ENCODE data around the gene TRIM15. TPM values are rescaled to one million over a fixed set of nuclear protein-coding genes. Genes with fewer than 3 reads are reported as not detected.

Gene TRIM15
- total RNA-seq, 1 experiment from 2014 or later, result 0.20 TPM

DNA sequence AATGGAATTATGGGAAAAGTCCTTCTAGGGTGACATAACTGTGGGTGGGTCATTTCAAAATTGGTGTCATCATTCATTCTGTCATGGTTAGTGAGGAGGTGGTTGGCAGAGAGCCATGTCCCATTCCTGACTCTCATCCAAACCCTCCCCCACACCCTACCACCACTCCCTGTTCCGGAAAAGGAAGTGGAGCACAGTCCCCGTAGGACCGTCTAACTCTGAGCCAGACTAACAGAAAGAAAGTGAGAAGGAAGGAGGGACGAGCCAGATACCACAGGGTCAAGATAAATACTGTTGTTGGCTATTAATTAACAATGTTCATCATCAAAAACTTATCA is 7.1 kb upstream of the TRIM15 start:
- H3K4ac ChIP-seq (ENCODE audit: low read depth, low read length), result no peak overlapping the region
- Mint-ChIP-seq H3K9me3 (no peaks in the 10 kb centered on the region), H3K27me3 (ENCODE audit: low read depth) (peaks cover 70% of the 10 kb centered on the region), H3K36me3 (ENCODE audit: insufficient read depth in 1 of 3, low read depth in 3 of 3) (no peaks in the 10 kb centered on the region), H3K27ac (no peak overlapping the region), H3K4me3 (no peak overlapping the region), H3K4me1 (peaks cover 2% of the 10 kb centered on the region in 2 experiments; a peak in 1 of 4 replicates)
- no peak overlapping the region for H2AK5ac ChIP-seq (ENCODE audit: insufficient read length, low read length)
- no peak overlapping the region for H3K4me2 ChIP-seq (ENCODE audit: insufficient read depth, insufficient read length, low read length)
- H3T11ph ChIP-seq (ENCODE audit: low read length), result no peak overlapping the region
- no peak overlapping the region for H3K14ac ChIP-seq (ENCODE audit: insufficient read depth, low read length)
- no peak overlapping the region for H2BK15ac ChIP-seq (ENCODE audit: low read depth, low read length)
- H3K18ac ChIP-seq (ENCODE audit: insufficient read length, low read depth, low read length), result no peak overlapping the region
- H3K23ac ChIP-seq (ENCODE audit: insufficient read length, low read depth, low read length), result no peak overlapping the region
- DNase-seq, result no peak
- H3K79me1 ChIP-seq (ENCODE audit: insufficient read depth, low read depth, low read length, poor library complexity, severe bottlenecking), result no peaks in the 10 kb centered on the region
- no peak overlapping the region for H2AFZ ChIP-seq (ENCODE audit: low read length)
- no peaks in the 10 kb centered on the region for H3K9me3 ChIP-seq (ENCODE audit: control insufficient read depth, low read depth, low read length)
- H3K9ac ChIP-seq (ENCODE audit: extremely low read depth, insufficient read length, low read length), result no peak overlapping the region
- no peak overlapping the region for H3K56ac ChIP-seq (ENCODE audit: insufficient read length, low read depth, low read length)
- H3K79me2 ChIP-seq (ENCODE audit: insufficient read depth, low read length), result no peaks in the 10 kb centered on the region
- H3K27ac ChIP-seq (ENCODE audit: insufficient read length, low read depth, low read length), result no peak overlapping the region
- H2BK5ac ChIP-seq (ENCODE audit: insufficient read length, low read length), result no peak overlapping the region
- no peaks in the 10 kb centered on the region for H3K27me3 ChIP-seq (ENCODE audit: insufficient read depth, low read length)
- no peaks in the 10 kb centered on the region for H3K4me1 ChIP-seq (ENCODE audit: insufficient read depth, low read length)
- H3K23me2 ChIP-seq (ENCODE audit: insufficient read length, low read depth, low read length, poor library complexity, severe bottlenecking), result no peaks in the 10 kb centered on the region
- no peak overlapping the region for H2BK20ac ChIP-seq (ENCODE audit: low read depth, low read length, poor library complexity, severe bottlenecking)
- no peak overlapping the region for H2BK120ac ChIP-seq (ENCODE audit: low read depth, low read length, poor library complexity, severe bottlenecking)
- no peak overlapping the region for H4K91ac ChIP-seq (ENCODE audit: insufficient read length, low read depth, low read length)
- TF ChIP-seq, protein P1, sequence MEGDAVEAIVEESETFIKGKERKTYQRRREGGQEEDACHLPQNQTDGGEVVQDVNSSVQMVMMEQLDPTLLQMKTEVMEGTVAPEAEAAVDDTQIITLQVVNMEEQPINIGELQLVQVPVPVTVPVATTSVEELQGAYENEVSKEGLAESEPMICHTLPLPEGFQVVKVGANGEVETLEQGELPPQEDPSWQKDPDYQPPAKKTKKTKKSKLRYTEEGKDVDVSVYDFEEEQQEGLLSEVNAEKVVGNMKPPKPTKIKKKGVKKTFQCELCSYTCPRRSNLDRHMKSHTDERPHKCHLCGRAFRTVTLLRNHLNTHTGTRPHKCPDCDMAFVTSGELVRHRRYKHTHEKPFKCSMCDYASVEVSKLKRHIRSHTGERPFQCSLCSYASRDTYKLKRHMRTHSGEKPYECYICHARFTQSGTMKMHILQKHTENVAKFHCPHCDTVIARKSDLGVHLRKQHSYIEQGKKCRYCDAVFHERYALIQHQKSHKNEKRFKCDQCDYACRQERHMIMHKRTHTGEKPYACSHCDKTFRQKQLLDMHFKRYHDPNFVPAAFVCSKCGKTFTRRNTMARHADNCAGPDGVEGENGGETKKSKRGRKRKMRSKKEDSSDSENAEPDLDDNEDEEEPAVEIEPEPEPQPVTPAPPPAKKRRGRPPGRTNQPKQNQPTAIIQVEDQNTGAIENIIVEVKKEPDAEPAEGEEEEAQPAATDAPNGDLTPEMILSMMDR (conservative IDR thresholded peaks at IDR 0.05), result no peak
- no peak overlapping the region for H4K5ac ChIP-seq (ENCODE audit: insufficient read length, low read depth, low read length)
- H4K8ac ChIP-seq (replicated peaks; ENCODE audit: insufficient read length, low read depth, low read length), result no peak overlapping the region
- WGBS (ENCODE audit: extremely low coverage, insufficient read length, low lambda C conversion rate), result no CpG with 5 or more reads among the region's 4 CpGs
- no peak overlapping the region for H2BK12ac ChIP-seq (ENCODE audit: insufficient read length, low read depth, low read length)
- no peaks in the 10 kb centered on the region for H4K20me1 ChIP-seq (ENCODE audit: control insufficient read depth, insufficient read depth, insufficient read length)

Measured in H9 (cell line).